ENCODE results near the gene DCLK2.
"Not testable (repeated sequence)": the region's sequence is repeated elsewhere in the genome, so short reads cannot be mapped to it uniquely, and the experiment has no call there.

DCLK2 gene

DNA sequence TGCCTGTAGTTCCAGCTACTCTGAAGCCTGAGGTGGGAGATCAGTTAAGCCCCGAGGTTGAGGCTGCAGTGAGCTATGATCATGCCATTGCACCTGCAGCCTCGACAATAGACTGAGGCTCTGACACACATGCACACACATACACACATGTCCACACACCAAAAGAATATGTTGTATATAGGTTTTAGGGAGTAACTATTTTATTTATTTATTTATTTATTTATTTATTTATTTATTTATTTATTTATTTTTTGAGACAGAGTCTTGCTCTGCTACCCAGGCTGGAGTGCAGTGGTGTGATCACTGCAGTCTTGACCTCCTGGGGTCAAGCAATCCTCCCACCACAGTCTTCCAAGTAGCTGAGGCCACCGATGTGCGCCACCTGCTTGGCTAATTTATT, 78.3 kb downstream of the DCLK2 start:
- no peak for DNase-seq

DNA sequence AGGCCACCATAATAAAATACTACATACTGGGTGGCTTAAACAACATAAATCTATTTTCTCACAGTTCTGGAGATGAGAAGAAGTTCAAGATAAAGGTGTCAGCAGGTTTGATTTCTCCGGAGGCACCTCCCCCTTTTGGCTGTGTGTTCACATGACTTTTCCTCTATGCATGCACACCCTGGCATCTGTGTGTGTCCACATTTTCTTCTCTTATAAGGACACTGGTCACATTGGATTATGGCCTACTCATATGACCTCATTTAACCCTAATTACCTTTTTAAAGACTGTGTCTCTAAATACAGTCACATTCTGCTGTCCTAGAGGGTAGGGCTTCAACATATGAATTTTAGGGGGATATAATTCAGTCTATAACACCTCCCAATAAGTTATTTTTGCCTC, 79.8 kb downstream of the DCLK2 start:
- no peak for DNase-seq

DNA sequence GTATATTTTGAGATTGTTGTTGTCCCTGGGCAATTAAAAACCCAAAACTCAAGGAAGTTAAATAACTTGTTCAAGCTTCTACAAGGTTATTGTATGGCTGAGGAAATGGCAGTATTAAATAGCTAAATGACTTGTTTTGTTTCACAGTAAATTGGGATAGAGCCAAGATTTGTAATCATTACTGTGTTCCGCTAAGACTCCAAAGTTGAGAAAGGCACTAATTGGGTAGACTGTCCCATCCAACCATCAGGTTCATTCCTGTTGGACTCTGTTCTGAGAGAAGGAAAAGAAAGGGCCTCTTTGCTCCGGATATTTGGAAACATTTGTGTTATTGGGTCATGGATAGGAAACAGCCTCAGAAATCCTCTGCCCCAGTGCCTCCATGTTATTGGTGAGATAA, 82.2 kb downstream of the DCLK2 start:
- DNase-seq: no peak

DNA sequence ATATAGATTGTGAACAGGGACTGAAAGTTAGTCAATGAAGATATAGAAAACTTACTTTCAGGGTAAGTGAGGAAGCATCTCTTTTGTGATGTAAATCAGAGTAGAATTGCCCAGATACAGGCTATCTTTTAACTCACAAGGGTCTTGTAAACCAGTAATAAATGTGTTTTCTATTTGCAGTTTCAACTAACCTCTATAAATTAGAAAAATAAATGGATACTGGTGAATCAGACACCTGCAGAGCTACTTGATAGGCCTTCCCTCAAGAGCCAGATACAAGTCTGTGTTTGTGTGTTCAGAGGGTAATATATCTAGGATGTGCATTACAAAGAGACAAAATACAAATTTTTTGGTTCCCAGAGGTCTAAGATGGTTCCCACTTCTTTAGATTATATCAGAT, 82.9 kb downstream of the DCLK2 start:
- no peak for DNase-seq

DNA sequence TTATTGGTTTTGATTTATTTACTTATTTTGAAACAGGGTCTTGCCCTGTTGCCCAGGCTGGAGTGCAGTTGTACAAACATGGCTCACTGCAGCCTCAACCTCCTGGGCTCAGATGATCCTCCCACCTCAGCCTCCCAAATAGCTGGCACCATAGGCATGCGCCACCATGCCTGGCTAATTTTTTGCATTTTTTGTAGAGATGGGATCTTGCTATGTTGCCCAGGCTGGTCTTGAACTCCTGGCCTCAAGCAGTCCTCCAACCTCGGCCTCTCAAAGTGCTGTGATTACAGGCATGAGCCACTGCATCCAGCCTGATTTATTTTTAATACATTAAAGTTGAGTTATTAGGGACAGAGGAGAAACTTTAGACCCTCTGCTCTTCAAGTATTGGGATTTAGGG, 83.8 kb downstream of the DCLK2 start:
- DNase-seq: not testable (repeated sequence)

DNA sequence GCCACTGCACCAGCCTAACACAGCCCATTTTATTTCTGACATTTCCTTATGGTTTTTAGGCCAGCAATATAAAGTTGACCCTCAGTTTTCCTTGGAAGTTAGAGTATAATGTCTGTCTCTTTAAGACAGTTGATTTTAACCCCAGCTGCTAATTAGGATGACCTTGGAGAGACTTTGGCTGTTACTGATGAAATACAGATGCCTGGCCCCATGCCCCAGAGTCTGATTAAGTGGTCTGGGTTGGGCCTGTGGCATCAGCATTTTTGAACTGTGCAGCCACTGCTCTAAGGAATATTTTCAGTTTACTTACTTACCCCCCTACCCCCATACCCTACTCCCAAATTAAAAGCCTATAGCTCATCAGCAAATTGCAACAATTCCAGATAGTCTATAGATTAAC, 85.8 kb downstream of the DCLK2 start:
- no peak for DNase-seq

DNA sequence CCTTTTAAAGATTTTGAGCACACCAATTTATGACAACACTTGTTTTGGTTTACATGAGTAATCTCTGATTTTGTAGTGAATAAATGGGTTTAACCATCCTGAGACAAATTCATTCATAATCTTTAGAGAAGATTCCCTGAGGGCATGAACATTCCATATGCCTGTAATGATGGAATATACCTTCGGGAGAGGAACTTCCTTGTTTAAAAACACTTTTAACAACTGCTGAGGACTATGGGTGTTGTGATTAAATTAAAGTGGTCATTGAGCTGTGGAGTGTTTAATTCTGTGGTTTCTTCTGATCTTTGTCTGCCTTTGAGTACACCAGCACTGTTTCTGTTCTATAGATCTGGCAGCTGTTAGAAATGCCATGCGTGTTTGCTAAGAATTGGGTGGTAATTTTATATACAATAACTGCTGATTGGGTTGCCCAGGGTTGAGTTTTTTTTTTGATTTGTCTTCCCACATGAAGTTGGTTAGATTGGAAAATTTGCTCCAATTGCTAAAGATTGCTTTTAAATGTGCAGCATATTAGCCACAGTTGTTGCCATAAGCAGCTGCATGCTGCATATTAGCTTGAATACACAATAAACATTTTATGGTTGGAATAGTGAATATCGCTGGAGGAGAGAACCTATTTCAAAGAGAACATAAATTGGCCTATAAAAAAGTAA, 86.8 kb downstream of the DCLK2 start:
- no peak for DNase-seq

DNA sequence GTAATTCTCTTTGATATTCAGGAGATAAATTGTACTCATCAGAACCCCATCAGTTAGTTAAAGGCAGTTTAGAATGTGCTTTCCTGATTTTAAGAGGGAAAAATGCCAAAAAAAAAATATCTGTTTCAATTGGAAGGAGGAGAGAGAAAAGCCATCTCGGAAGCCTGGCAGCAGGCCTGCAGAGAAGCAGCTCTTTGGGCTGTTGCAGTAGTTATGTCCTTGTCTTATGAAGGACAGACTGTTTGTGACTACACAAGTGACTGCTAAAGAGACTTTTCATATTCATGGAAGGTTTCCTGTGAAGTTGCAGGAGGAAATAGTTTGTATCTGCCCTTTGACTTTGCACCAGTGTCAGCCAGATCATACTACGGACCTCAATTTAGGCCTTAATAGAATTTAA, 88.8 kb downstream of the DCLK2 start:
- no peak for DNase-seq

DNA sequence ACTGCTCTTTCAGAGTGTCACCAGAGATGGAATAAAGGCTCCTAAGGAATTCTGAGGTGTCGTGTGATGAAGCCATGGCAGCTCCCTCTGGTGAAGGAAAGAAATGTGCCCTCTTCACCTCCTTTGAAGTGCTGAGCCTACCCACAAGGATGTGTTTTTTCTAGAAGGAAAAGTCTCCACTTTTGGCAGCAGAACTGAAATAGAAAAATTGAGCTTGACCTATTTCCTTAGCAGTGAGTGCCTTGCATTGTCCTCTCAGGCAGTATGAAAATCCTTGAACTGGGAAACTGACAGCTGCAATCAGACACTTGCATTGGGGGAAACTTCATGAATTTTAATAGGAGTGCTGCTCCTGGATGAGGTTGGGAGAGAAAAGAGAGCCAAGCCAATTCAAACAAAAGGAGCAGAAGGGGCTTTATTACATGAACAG, 95.2 kb downstream of the DCLK2 start:
- DNase-seq: peak in 1 of 2 donors; percentile 48

DNA sequence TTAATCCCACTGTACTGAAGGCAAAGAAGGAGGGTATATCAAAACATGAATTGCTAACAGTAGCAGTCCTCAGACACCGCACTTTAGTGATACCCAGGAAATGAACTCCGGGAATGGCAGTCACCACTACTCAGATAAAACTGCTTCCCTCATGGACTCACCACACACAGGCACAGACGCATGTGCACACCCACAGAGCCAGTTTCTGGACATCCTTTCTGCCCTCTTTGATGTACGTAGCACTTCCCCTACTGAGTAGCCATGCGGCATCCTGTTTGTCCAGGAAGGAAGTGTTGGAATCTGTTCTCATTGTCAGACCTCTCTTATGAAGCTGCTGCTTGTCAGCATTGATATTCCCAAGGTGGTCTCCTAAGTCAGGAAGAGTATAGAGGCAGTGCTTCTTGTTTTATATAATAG, 95.7 kb downstream of the DCLK2 start:
- DNase-seq: no peak

DNA sequence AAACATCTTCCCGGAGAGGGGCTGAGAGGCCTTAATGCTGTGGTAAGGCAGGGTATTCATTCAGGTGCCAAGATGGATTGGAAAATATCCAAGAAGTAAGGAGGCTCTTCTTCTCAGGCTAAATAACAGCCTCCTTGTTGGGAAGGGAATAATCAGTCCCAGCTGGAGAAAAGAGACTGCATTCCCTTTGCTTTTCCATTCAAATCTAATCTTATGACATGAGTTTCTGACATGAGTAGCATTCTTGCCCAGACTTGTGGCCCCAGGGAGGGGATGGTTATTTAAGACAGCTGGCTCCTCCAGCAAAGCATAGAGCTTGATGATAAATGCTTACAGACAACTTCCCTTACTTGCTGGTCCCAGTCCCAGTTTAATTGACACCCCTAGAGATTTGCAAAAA, 98.3 kb downstream of the DCLK2 start:
- DNase-seq: no peak

DNA sequence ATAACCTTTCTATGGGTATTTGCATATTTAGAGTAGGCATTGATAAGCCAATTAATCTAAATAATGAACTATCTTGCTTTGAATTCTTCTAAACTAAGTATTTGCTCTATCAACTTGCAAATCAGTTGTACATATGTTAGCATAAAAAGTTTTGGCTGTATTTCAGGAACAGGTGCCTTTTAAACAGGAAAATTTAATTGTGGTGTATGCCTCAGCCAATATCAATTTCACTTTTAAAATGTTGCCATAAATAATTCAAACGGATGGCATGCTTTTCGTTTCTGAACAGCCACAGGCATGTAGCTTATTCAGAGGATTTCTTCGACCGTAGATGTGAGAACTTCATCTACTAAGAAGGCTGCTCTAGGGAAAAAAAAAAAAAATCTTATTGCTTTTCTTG, 99.9 kb downstream of the DCLK2 start:
- DNase-seq: no peak

DNA sequence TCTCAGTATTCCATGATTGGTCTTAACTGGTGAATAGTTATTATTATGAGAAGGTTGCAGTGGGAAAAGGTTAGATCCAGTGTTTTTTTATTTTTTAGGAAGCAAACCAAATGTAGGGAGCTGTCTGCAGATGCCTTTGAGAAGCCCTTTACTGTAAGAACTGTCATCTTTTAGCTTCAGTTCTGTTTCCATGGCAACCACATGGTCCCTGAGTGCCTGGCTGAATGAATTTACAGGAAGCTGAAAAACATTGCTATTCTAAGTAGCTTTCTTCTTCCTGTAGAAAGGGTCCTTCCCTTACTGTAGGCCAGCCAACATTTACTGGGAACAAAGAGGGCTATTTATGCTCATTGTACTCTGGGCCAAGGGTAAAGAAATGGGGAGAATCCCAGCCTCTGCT, 103.3 kb downstream of the DCLK2 start:
- peak in 1 of 2 donors; percentile 34 for DNase-seq

DNA sequence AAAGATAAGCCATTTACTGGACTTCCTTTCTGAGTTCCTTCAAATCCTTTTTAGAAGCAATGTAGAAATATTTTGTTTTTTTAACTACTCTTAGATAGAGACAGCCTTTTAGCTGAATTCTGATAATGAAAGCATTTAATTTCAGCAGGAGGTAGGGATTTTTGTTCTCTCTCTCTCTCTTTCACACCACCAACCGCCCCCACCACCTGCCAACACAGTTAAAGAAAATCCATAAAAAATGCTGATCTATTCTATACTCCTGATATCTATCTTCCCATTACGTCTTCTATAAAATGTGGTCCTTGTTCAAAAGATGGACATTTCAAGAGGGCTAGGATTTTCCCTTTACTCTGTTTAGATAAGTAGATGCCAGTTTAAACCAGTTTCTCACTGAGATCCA, 104.5 kb downstream of the DCLK2 start:
- DNase-seq: no peak

DNA sequence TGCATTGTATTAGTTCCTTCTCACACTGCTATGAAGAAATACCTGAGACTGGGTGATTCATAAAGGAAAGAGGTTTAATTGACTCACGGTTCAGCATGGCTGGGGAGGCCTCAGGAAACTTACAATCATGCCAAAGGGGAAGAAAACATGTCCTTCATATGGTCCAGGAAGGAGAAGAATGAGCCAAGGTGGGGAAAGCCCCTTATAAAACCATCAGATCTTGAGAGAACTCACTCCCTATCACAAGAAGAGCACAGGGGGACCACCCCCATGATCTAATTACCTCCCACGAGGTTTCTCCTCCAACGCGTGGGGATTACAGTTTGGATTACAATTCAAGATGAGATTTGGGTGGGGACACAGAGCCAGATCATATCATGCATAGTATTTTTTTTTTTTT, 106.8 kb downstream of the DCLK2 start:
- DNase-seq: not testable (repeated sequence)

DNA sequence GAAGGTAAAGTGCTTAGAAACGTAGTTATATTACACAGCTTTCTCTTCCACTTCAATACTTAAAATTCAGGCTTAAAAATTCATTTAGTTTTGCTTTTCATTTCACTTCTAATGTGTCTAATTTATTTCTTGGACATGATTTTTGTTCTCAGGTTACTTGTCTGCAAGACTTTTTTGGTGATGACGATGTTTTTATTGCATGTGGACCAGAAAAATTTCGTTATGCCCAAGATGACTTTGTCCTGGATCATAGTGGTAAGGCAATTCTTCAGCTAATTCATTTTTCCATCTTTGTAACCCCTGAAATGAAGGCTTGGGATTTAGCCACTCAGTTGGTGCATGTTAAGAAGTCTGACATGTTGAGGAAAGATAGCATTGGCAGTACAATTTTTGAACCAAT, 114.7 kb downstream of the DCLK2 start:
- no peak for DNase-seq

DNA sequence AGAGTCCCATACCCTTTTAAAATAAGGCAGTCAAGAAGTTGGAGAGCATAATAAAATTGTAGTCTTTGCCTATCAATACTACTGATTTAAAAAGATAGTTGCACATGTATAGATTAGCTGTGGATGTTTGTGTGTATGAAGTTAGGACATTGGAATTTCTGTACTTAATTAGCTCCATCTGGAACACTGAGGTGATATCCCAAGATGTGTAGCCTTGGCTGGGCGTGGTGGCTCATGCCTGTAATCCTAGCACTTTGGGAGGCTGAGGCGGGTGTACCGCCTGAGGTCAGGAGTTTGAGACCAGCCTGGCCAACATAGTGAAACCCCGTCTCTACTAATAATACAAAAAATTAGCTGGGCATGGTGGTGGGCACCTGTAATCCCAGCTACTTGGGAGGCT, 119.0 kb downstream of the DCLK2 start:
- not testable (repeated sequence) for DNase-seq

DNA sequence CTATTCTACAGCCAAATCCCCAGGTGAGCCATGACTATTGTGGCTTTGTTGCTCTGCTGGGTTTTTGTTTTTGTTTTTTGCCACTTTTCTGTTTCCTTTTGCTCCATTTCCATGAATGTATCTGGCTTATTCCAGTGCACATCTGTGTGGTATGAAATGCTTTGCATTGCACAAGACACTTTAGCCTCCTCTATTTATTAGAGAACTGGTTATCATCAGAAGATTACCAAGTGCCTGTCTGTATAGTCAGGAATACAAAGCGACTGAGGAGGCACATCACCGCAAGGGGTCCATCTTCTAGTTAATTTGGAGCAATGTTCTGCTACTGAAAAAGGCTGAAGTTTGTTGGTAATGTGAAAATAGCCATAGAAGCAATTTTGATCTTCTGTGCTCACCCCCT, 120.8 kb downstream of the DCLK2 start:
- DNase-seq: no peak

DNA sequence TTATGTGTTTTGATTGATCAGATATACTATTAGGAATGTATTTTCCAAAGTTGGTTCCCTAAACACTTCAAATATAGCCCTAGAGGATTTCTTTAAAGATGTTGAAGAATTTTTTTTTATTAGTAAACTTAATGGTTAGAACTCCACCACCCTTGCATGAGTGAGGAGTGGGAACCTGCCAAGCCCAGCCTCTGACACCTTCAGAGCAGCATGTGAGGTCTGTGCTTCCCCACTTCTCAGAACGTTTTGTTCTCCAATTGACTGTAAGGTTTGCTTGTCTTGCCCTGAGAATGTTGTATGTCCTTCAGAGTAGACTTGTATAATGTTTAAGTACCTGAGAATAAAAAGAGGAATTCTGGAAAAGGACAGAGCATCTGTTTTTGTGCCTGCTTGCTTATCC, 126.8 kb downstream of the DCLK2 start:
- DNase-seq: no peak

DNA sequence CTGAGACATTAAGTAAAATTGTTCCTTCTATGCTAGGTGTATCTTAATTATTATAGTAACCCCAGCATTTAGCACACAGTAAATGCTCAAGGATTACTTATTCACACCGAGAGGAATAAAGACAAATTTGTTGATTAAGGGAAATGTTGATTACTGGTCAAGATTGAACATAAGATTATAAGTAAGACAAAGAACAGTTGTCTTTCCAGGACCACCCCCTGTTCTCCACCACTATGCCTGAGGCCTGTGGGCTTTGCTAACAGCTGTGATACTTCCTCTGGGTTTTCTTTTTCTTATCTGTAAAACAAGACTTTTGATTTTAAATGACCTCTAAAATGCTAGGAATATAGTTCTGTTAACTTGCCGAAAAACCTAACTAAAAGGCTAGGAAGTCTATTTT, 128.0 kb downstream of the DCLK2 start:
- no peak for DNase-seq

DNA sequence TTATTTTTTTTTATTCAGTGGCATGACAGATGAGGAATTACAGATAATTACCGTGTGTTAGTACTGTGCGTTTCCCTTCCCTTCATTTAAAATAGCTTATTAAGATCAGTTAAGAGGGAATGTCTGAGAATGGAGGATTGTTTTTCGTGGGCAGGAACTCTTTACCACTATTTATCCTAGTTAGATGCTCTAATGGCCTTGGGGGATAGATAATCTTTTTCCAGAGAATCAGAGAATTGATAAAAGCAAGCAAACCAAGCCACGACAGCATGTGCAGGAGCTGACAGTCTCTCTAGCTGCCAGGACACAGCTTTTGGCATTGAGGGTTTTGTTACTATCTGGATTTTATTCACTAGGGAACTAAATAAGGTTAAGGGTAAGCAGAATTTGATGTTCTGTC, 128.7 kb downstream of the DCLK2 start:
- DNase-seq: no peak

DNA sequence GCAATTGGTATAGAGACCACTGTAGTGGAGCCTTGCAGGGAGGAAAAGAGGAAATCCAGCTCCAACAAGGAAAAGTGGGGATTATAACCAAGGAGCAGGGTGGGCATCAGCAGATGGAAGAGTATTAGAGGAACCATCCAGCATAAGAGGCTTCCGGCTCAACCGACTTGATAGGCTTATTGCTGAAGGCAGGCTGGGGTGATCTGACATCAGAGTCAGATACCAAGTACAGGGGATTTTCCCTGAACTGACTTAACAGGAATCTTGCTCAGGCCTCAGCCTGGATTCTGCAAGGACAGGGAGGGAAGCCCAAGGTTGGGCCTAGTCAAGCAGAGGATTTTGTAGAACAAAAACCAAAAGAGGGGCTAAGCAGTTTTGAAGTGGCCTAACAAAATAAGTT, 129.6 kb downstream of the DCLK2 start:
- no peak for DNase-seq

DNA sequence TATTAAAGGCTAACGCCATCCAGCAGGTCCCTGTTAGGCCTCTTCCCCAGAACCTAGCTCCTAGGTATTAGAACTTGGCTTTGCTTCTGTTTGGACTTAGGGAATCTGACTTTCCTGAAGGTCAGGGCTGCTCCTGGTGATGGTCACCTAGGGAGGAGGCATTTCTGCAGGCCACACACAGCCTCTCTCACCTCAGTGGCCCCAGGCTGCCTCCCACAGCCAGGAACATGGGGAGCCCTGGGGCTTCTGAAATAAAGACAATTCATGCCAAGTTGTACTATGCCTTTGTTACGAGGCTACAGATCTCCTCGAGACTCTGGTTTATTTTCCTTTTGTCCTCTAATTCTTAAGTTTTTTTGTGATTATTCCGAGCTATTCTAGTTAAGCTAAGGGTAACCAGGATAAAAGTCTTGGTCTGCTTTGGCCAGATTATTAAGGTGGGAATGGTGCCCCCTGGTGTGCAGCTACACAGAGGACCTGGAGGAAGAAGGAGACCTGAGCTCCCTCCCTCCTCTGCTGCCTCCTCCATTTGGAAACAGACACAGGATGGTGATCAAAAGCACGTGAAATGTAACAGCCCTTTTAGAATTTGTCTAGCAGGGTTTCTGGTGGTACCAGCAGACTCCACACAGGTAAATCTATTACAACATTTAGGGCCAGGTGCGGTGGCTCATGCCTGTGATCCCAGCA, 131.0 kb downstream of the DCLK2 start:
- no peak for DNase-seq

DNA sequence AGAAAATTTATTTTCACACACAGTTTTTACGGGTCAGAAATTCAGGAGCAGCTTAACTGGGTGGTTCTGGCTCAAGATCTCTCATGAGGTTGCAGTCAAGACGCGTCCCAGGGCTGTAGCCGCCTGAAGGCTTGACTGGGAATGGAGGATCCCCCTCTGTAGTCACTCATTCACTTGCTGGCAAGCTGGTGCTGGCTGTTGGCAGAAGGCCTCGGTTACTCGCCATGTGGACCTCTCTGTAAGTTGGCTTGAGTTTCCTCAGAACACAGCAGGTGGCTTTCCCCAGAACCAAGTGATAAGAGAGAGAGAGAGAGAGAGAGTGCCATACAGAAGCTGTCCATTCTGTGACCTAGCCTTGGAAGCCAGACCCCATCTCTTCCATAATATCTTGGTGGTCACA, 132.8 kb downstream of the DCLK2 start:
- DNase-seq: peak in 1 of 2 donors; percentile 21

All from hippocampal formation (tissue), 2 donors.